Measurements from ENCODE around the gene AHCY. TPM values are rescaled to one million over a fixed set of nuclear protein-coding genes. Genes with fewer than 3 reads are reported as not detected.

AHCY gene
- total and polyA plus RNA-seq, 2 donors (not counting 1 experiment from before 2014, with no cell fraction given) = 68.4 to 78.3 TPM

- Histone ChIP-seq H3K9ac (ENCODE audit: insufficient read depth, low read length) (no peak overlapping the region), H3K27me3 (ENCODE audit: control insufficient read depth, insufficient read depth, low read length) (no peaks in the 10 kb centered on the region), H3K4me2 (ENCODE audit: extremely low read depth, insufficient read depth, low read length) (no peak overlapping the region), H3K9me3 (ENCODE audit: control insufficient read depth, insufficient read depth, low read depth, low read length) (no peaks in the 10 kb centered on the region), H3K4me1 (ENCODE audit: control insufficient read depth, extremely low read depth, insufficient read depth, low read length) (no peaks in the 10 kb centered on the region), H3K4me3 (replicated peaks in 1 of 4; ENCODE audit: control extremely low read depth in 1 of 4, insufficient read depth in 1 of 4, low read depth in 3 of 4, low read length in 4 of 4) (no peak overlapping the region), H3K79me2 (ENCODE audit: control insufficient read depth, insufficient read depth, low read length) (peaks cover 3% of the 10 kb centered on the region), H4K20me1 (ENCODE audit: control insufficient read depth, extremely low read depth, insufficient read depth, low read length) (no peaks in the 10 kb centered on the region), H3K36me3 (ENCODE audit: control insufficient read depth, insufficient read depth, low read length) (peaks cover 13% of the 10 kb centered on the region), H3K27ac (ENCODE audit: insufficient read depth, low read length) (no peak overlapping the region), H2AFZ (ENCODE audit: low read length) (no peak overlapping the region)
- no peak for DNase-seq (ENCODE audit: low read depth in 2 of 2)
- TF ChIP-seq CTCF (conservative IDR thresholded peaks at IDR 0.05 in 1 of 2, IDR thresholded peaks at IDR 0.05 in 1 of 2; ENCODE audit: low read depth in 1 of 2, low read length in 2 of 2) = no peak
- no peak for TF ChIP-seq EZH2 (IDR thresholded peaks at IDR 0.05; ENCODE audit: low read length, missing control alignments)
Observed at GRCh38 chr20:34295284-34295683, 7.9 kb downstream of the AHCY start.

- Histone ChIP-seq H3K79me2 (ENCODE audit: control insufficient read depth, insufficient read depth, low read length) (peaks cover 3% of the 10 kb centered on the region), H3K4me1 (ENCODE audit: control insufficient read depth, extremely low read depth, insufficient read depth, low read length) (no peaks in the 10 kb centered on the region), H3K9ac (ENCODE audit: insufficient read depth, low read length) (no peak overlapping the region), H3K9me3 (ENCODE audit: control insufficient read depth, insufficient read depth, low read depth, low read length) (no peaks in the 10 kb centered on the region), H3K4me3 (replicated peaks in 1 of 4; ENCODE audit: control extremely low read depth in 1 of 4, insufficient read depth in 1 of 4, low read depth in 3 of 4, low read length in 4 of 4) (no peak overlapping the region), H4K20me1 (ENCODE audit: control insufficient read depth, extremely low read depth, insufficient read depth, low read length) (no peaks in the 10 kb centered on the region), H2AFZ (ENCODE audit: low read length) (no peak overlapping the region), H3K4me2 (ENCODE audit: extremely low read depth, insufficient read depth, low read length) (no peak overlapping the region), H3K36me3 (ENCODE audit: control insufficient read depth, insufficient read depth, low read length) (peaks cover 15% of the 10 kb centered on the region), H3K27ac (ENCODE audit: insufficient read depth, low read length) (no peak overlapping the region), H3K27me3 (ENCODE audit: control insufficient read depth, insufficient read depth, low read length) (no peaks in the 10 kb centered on the region)
- no peak for DNase-seq (ENCODE audit: low read depth in 2 of 2)
- TF ChIP-seq EZH2 (IDR thresholded peaks at IDR 0.05; ENCODE audit: low read length, missing control alignments) (no peak), CTCF (conservative IDR thresholded peaks at IDR 0.05 in 1 of 2, IDR thresholded peaks at IDR 0.05 in 1 of 2; ENCODE audit: low read depth in 1 of 2, low read length in 2 of 2) (no peak)
Observed at GRCh38 chr20:34294563-34294962, 8.6 kb downstream of the AHCY start.

GRCh38 chr20:34293589-34293988 lies 9.6 kb downstream of the AHCY start:
- TF ChIP-seq EZH2 (IDR thresholded peaks at IDR 0.05; ENCODE audit: low read length, missing control alignments) = no peak
- no peak for TF ChIP-seq CTCF (conservative IDR thresholded peaks at IDR 0.05 in 1 of 2, IDR thresholded peaks at IDR 0.05 in 1 of 2; ENCODE audit: low read depth in 1 of 2, low read length in 2 of 2)
- no peak for DNase-seq (ENCODE audit: low read depth in 2 of 2)
- Histone ChIP-seq H3K79me2 (ENCODE audit: control insufficient read depth, insufficient read depth, low read length) (no peaks in the 10 kb centered on the region), H3K36me3 (ENCODE audit: control insufficient read depth, insufficient read depth, low read length) (peaks cover 15% of the 10 kb centered on the region), H3K9ac (ENCODE audit: insufficient read depth, low read length) (no peak overlapping the region), H3K27ac (ENCODE audit: insufficient read depth, low read length) (no peak overlapping the region), H3K9me3 (ENCODE audit: control insufficient read depth, insufficient read depth, low read depth, low read length) (no peaks in the 10 kb centered on the region), H3K4me3 (replicated peaks in 1 of 4; ENCODE audit: control extremely low read depth in 1 of 4, insufficient read depth in 1 of 4, low read depth in 3 of 4, low read length in 4 of 4) (no peak overlapping the region), H3K27me3 (ENCODE audit: control insufficient read depth, insufficient read depth, low read length) (no peaks in the 10 kb centered on the region), H4K20me1 (ENCODE audit: control insufficient read depth, extremely low read depth, insufficient read depth, low read length) (no peaks in the 10 kb centered on the region), H2AFZ (ENCODE audit: low read length) (no peak overlapping the region), H3K4me2 (ENCODE audit: extremely low read depth, insufficient read depth, low read length) (no peak overlapping the region), H3K4me1 (ENCODE audit: control insufficient read depth, extremely low read depth, insufficient read depth, low read length) (no peaks in the 10 kb centered on the region)
